GM19240 (cell line): ENCODE measurements around the gene TENT5D.
"Not testable (repeated sequence)": the region's sequence is repeated elsewhere in the genome, so short reads cannot be mapped to it uniquely, and the experiment has no call there.

Experiments used
- DNase-seq: peaks from one replicate; pipeline ENCODE4 v3.0.0; 2011; ENCODE audit warnings: low spot score; ENCODE audit not compliant: insufficient read length

TENT5D gene

GRCh38 chrX:80420147-80420546, at the start of gene TENT5D:
TSS of gene TENT5D (plus strand) at chrX:80420447. CDS start at chrX:80442540, 22,093 bp downstream.
- DNase-seq: no peak

GRCh38 chrX:80385651-80386050, 34.6 kb upstream of the TENT5D start:
- not testable (repeated sequence) for DNase-seq

GRCh38 chrX:80388206-80388605, 32.0 kb upstream of the TENT5D start:
- DNase-seq: no peak

GRCh38 chrX:80412042-80412441, 8.2 kb upstream of the TENT5D start:
- DNase-seq: no peak

- no peak for DNase-seq
These were observed 2.8 kb downstream of the TENT5D start for GRCh38 chrX:80423000-80423399.

GRCh38 chrX:80423744-80424143, 3.5 kb downstream of the TENT5D start:
- DNase-seq: no peak

GRCh38 chrX:80430826-80431504, 10.7 kb downstream of the TENT5D start:
- DNase-seq: no peak

- DNase-seq: no peak
These were observed 11.2 kb downstream of the TENT5D start for GRCh38 chrX:80431505-80431832.

- DNase-seq: no peak
These were observed 12.2 kb downstream of the TENT5D start for GRCh38 chrX:80432441-80432840.

- DNase-seq: no peak
These were observed 12.6 kb downstream of the TENT5D start for GRCh38 chrX:80432863-80433262.

- not testable (repeated sequence) for DNase-seq
These were observed 47.9 kb downstream of the TENT5D start for GRCh38 chrX:80468166-80468565.

- DNase-seq: no peak
These were observed 51.3 kb downstream of the TENT5D start for GRCh38 chrX:80471582-80471981.

- no peak for DNase-seq
These were observed 65.3 kb downstream of the TENT5D start for GRCh38 chrX:80485543-80485942.

GRCh38 chrX:80486299-80486698, 66.1 kb downstream of the TENT5D start:
- no peak for DNase-seq

GRCh38 chrX:80489166-80489565, 68.9 kb downstream of the TENT5D start:
- DNase-seq: no peak
